ENCODE results near the gene FAM200A. TPM values are rescaled to one million over a fixed set of nuclear protein-coding genes. Genes with fewer than 3 reads are reported as not detected.

Gene FAM200A
- polyA plus RNA-seq (2013, experiment 1 of 2), result 3.8 TPM
- 3.8 TPM for polyA plus RNA-seq (2013, experiment 2 of 2)

DNA sequence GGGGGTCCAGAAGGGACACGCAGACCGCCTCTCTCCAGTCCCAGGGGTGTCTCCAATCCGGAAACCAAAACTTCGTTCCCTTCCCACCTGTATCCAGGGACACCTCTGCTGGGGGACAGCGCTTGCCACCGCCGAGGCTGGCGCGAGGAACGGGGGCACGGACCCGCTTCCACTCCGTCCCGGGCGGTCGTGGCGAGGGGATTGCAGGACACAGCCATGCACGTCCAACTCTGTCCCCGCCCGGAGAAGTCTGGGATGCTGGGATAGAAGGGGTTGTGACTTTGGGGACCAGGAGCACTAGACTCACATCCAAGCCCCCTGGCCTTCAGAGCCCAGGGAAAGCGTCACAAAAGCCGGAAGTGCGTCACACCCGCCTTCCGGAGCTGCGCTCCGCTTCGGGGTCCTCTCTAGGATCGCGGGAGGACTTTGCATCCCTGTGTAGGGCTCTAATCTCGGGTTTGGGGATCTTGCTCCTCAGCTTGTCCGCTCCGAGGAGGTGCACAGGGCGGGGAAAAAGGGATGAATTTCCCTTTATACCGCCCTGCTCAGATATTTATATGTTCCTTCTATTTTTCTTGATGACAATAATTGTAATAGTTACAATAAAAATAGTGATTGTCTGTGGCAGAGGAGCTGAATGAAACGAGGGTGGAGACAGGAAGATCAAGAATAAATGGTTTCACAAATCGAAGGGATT, at the start of gene FAM200A:
TSS of gene FAM200A (minus strand) at position 348 of the 697 bp plus-strand sequence. CDS start 3,707 bp downstream, outside the sequence.
- Histone ChIP-seq H3K4ac (ENCODE audit: low read depth, low read length) (peak within 1 kb of the TSS; percentile 58), H3K4me3 (ENCODE audit: low read length) (peak within 1 kb of the TSS; percentile 93), H4K8ac (ENCODE audit: low read depth, low read length) (no peak within 1 kb of the TSS), H3K27me3 (ENCODE audit: insufficient read depth, low read length, poor library complexity) (no peaks in the 10 kb centered on the region), H3K9ac (ENCODE audit: low read length) (peak within 1 kb of the TSS; percentile 97), H3K56ac (ENCODE audit: low read length) (peak within 1 kb of the TSS; percentile 98), H2BK15ac (replicated peaks; ENCODE audit: low read depth) (no peak within 1 kb of the TSS), H2BK5ac (ENCODE audit: low read length) (no peak within 1 kb of the TSS), H3K79me1 (ENCODE audit: low read length) (peaks cover 1% of the 10 kb centered on the region), H3K27ac (ENCODE audit: low read depth, low read length) (no peak within 1 kb of the TSS), H3K18ac (ENCODE audit: low read length) (no peak within 1 kb of the TSS), H3K79me2 (ENCODE audit: control insufficient read depth, insufficient read depth, low read length) (peaks cover 2% of the 10 kb centered on the region), H2AK5ac (ENCODE audit: low read length) (no peak within 1 kb of the TSS), H3K36me3 (ENCODE audit: control insufficient read depth, insufficient read depth, low read length) (no peaks in the 10 kb centered on the region), H4K5ac (ENCODE audit: low read length) (no peak within 1 kb of the TSS), H2BK120ac (ENCODE audit: low read depth, low read length) (no peak within 1 kb of the TSS), H3K23ac (ENCODE audit: low read length) (no peak within 1 kb of the TSS), H3K4me1 (ENCODE audit: control insufficient read depth, low read depth, low read length) (no peaks in the 10 kb centered on the region), H3K4me2 (ENCODE audit: low read length) (peak within 1 kb of the TSS; percentile 47)
- DNase-seq, result peak; percentile 96
- WGBS (ENCODE audit: extremely low coverage, insufficient coverage, low lambda C conversion rate), result no CpG with 5 or more reads among the region's 37 CpGs

GRCh38 chr7:99599836-99600235, 47.9 kb upstream of the FAM200A start:
- H2BK120ac ChIP-seq (ENCODE audit: low read depth, low read length), result no peak overlapping the region
- H2AK5ac ChIP-seq (ENCODE audit: low read length), result no peak overlapping the region
- H3K4me2 ChIP-seq (ENCODE audit: low read length), result no peak overlapping the region
- no peaks in the 10 kb centered on the region for H3K79me2 ChIP-seq (ENCODE audit: control insufficient read depth, insufficient read depth, low read length)
- no peak overlapping the region for H3K23ac ChIP-seq (ENCODE audit: low read length)
- no CpG with 5 or more reads among the region's 4 CpGs for WGBS (ENCODE audit: extremely low coverage, insufficient coverage, low lambda C conversion rate)
- no peak overlapping the region for H3K4ac ChIP-seq (ENCODE audit: low read depth, low read length)
- no peak overlapping the region for H4K8ac ChIP-seq (ENCODE audit: low read depth, low read length)
- no peak overlapping the region for H3K27ac ChIP-seq (ENCODE audit: low read depth, low read length)
- H3K27me3 ChIP-seq (ENCODE audit: insufficient read depth, low read length, poor library complexity), result no peaks in the 10 kb centered on the region
- H3K9ac ChIP-seq (ENCODE audit: low read length), result no peak overlapping the region
- H2BK15ac ChIP-seq (replicated peaks; ENCODE audit: low read depth), result no peak overlapping the region
- no peak overlapping the region for H2BK5ac ChIP-seq (ENCODE audit: low read length)
- H3K4me1 ChIP-seq (ENCODE audit: control insufficient read depth, low read depth, low read length), result no peaks in the 10 kb centered on the region
- H3K4me3 ChIP-seq (ENCODE audit: low read length), result no peak overlapping the region
- H3K79me1 ChIP-seq (ENCODE audit: low read length), result no peaks in the 10 kb centered on the region
- no peak for DNase-seq
- H4K5ac ChIP-seq (ENCODE audit: low read length), result no peak overlapping the region
- no peak overlapping the region for H3K56ac ChIP-seq (ENCODE audit: low read length)
- no peak overlapping the region for H3K18ac ChIP-seq (ENCODE audit: low read length)
- H3K36me3 ChIP-seq (ENCODE audit: control insufficient read depth, insufficient read depth, low read length), result no peaks in the 10 kb centered on the region

DNA sequence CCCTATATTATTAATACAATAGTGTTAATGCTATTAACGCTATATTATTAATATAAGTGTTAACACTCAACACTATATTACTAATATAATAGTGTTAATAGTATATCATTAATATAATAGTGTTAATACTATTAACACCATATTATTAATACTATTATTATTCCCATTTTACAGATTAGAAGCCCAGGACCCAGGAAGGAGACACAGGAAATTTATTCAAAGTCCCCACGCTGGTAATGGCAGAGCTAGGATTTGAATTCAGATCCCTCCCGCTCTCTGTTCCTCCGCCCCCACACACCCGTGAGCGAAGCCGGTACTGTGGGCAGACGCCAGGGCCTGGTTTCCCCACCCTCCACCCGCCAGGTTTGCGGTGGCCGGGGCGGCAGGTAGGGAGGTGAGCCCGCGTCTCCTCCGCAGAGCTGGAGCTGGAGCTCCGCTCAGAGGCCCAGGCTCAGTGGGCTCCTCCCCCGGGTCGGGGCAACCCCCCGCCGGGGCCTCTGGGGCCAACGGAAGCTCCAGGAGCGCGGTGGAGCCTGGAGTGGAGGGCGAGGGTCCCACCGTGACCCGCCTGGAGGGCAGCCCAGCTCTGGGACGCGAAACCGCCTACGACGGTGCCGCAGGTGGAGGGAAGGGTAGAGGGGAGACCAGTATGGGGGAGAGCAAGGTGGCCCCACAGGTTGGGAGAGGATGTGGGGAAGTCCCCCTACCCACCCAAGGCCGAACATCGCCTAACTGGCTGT, 46.0 kb upstream of the FAM200A start, which contains the start of gene TMEM225B:
TSS of gene TMEM225B (plus strand) at position 506 of the 740 bp plus-strand sequence. CDS start 6,122 bp downstream, outside the sequence.
- WGBS (ENCODE audit: extremely low coverage, insufficient coverage, low lambda C conversion rate), result no CpG with 5 or more reads among the region's 34 CpGs
- H3K4me2 ChIP-seq (ENCODE audit: low read length), result no peak within 1 kb of the TSS

DNA sequence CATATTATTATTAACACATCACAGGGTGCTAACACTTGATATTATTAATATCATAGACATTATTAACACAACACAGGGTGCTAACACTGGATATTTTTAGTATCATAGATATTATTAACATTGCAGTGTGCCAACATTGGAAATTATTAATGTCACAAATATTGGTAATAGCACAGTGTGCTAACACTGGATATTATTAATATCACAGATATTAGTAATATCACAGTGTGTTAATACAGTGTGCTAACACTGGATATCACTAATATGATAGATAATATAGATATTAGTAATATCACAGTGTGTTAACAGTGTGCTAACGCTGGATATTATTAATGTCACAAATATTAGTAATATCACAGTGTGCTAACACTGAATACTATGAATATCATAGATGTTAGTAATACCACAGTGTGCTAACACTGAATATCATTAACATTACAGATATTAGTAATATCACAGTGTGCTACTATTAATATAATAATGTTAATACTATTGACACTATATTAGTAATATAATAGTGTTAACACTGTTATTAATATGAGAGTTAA, 44.6 kb upstream of the FAM200A start:
- Histone ChIP-seq H3K79me2 (ENCODE audit: control insufficient read depth, insufficient read depth, low read length) (no peaks in the 10 kb centered on the region), H3K4me1 (ENCODE audit: control insufficient read depth, low read depth, low read length) (no peaks in the 10 kb centered on the region), H3K36me3 (ENCODE audit: control insufficient read depth, insufficient read depth, low read length) (no peaks in the 10 kb centered on the region), H2BK5ac (ENCODE audit: low read length) (no peak overlapping the region), H3K27me3 (ENCODE audit: insufficient read depth, low read length, poor library complexity) (no peaks in the 10 kb centered on the region), H2BK120ac (ENCODE audit: low read depth, low read length) (no peak overlapping the region), H3K27ac (ENCODE audit: low read depth, low read length) (no peak overlapping the region), H3K23ac (ENCODE audit: low read length) (no peak overlapping the region), H3K79me1 (ENCODE audit: low read length) (no peaks in the 10 kb centered on the region), H2BK15ac (replicated peaks; ENCODE audit: low read depth) (no peak overlapping the region), H4K5ac (ENCODE audit: low read length) (no peak overlapping the region), H3K4ac (ENCODE audit: low read depth, low read length) (no peak overlapping the region), H2AK5ac (ENCODE audit: low read length) (no peak overlapping the region), H3K56ac (ENCODE audit: low read length) (no peak overlapping the region), H3K9ac (ENCODE audit: low read length) (no peak overlapping the region), H4K8ac (ENCODE audit: low read depth, low read length) (no peak overlapping the region), H3K4me3 (ENCODE audit: low read length) (no peak overlapping the region), H3K4me2 (ENCODE audit: low read length) (no peak overlapping the region), H3K18ac (ENCODE audit: low read length) (no peak overlapping the region)
- DNase-seq, result no peak
- WGBS (ENCODE audit: extremely low coverage, insufficient coverage, low lambda C conversion rate), result no CpG with 5 or more reads among the region's 1 CpG

More for the DNA sequence above, 46.0 kb upstream of the FAM200A start, which contains the start of gene TMEM225B:
- Histone ChIP-seq H3K79me2 (ENCODE audit: control insufficient read depth, insufficient read depth, low read length) (no peaks in the 10 kb centered on the region), H3K4me3 (ENCODE audit: low read length) (no peak within 1 kb of the TSS), H2BK15ac (replicated peaks; ENCODE audit: low read depth) (no peak within 1 kb of the TSS), H3K36me3 (ENCODE audit: control insufficient read depth, insufficient read depth, low read length) (no peaks in the 10 kb centered on the region), H4K8ac (ENCODE audit: low read depth, low read length) (no peak within 1 kb of the TSS), H3K4ac (ENCODE audit: low read depth, low read length) (no peak within 1 kb of the TSS), H2BK5ac (ENCODE audit: low read length) (no peak within 1 kb of the TSS), H3K9ac (ENCODE audit: low read length) (no peak within 1 kb of the TSS), H3K27me3 (ENCODE audit: insufficient read depth, low read length, poor library complexity) (no peaks in the 10 kb centered on the region), H2AK5ac (ENCODE audit: low read length) (no peak within 1 kb of the TSS), H2BK120ac (ENCODE audit: low read depth, low read length) (no peak within 1 kb of the TSS), H3K27ac (ENCODE audit: low read depth, low read length) (no peak within 1 kb of the TSS), H3K4me1 (ENCODE audit: control insufficient read depth, low read depth, low read length) (no peaks in the 10 kb centered on the region), H3K18ac (ENCODE audit: low read length) (no peak within 1 kb of the TSS), H4K5ac (ENCODE audit: low read length) (no peak within 1 kb of the TSS), H3K79me1 (ENCODE audit: low read length) (no peaks in the 10 kb centered on the region), H3K23ac (ENCODE audit: low read length) (no peak within 1 kb of the TSS), H3K56ac (ENCODE audit: low read length) (no peak within 1 kb of the TSS)
- peak; percentile 5 for DNase-seq

DNA sequence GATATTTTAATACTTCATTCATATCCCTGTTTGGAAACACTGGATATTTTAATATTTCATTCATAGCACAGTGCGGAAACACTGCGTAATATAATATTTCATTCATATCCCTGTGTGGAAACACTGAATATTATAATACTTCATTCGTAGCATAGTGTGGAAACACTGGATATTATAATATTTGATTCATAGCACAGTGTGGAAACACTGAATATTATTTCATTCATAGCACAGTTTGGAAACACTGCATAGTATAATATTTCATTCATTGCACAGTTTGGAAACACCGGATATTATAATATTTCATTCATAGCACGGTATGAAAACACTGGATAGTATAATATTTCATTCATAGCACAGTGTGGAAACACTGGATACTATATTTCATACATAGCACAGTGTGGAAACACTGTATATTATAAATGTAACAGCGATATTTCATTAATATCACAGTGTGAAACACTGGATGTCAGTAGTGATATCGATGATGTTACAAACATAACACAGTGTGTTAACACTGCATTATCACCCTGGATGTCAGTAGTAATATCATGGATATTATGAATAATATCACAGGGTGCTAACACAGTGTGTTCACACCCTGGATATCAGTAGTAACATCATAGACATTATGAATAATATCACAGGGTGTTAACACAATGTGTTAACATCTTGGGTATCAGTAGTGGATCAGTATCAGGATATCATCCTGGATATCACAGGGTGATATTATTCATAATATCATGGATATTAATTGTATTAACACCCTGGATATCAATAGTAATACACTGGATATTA, 43.2 kb upstream of the FAM200A start:
- Histone ChIP-seq H3K36me3 (ENCODE audit: control insufficient read depth, insufficient read depth, low read length) (no peaks in the 10 kb centered on the region), H2AK5ac (ENCODE audit: low read length) (no peak overlapping the region), H3K27ac (ENCODE audit: low read depth, low read length) (no peak overlapping the region), H2BK120ac (ENCODE audit: low read depth, low read length) (no peak overlapping the region), H4K5ac (ENCODE audit: low read length) (no peak overlapping the region), H3K23ac (ENCODE audit: low read length) (no peak overlapping the region), H3K27me3 (ENCODE audit: insufficient read depth, low read length, poor library complexity) (no peaks in the 10 kb centered on the region), H4K8ac (ENCODE audit: low read depth, low read length) (no peak overlapping the region), H3K79me1 (ENCODE audit: low read length) (no peaks in the 10 kb centered on the region), H3K4me2 (ENCODE audit: low read length) (no peak overlapping the region), H3K4ac (ENCODE audit: low read depth, low read length) (no peak overlapping the region), H3K79me2 (ENCODE audit: control insufficient read depth, insufficient read depth, low read length) (no peaks in the 10 kb centered on the region), H2BK5ac (ENCODE audit: low read length) (no peak overlapping the region), H3K4me3 (ENCODE audit: low read length) (no peak overlapping the region), H2BK15ac (replicated peaks; ENCODE audit: low read depth) (no peak overlapping the region), H3K4me1 (ENCODE audit: control insufficient read depth, low read depth, low read length) (no peaks in the 10 kb centered on the region), H3K56ac (ENCODE audit: low read length) (no peak overlapping the region), H3K18ac (ENCODE audit: low read length) (no peak overlapping the region), H3K9ac (ENCODE audit: low read length) (no peak overlapping the region)
- DNase-seq, result no peak
- no CpG with 5 or more reads among the region's 7 CpGs for WGBS (ENCODE audit: extremely low coverage, insufficient coverage, low lambda C conversion rate)
